PC-9 (cell line): ENCODE measurements around the gene RBMS3. TPM values are rescaled to one million over a fixed set of nuclear protein-coding genes. Genes with fewer than 3 reads are reported as not detected.

Source experiments
- BruUV-seq: library from RNA; stranded (reverse); fragments of 400-500 nt; replicated peaks from 2 replicates; lab custom pipeline; 2021; lab: Mats Ljungman, UMichigan
- CTCF ChIA-PET: fragments of 300-600 bp; sonication (Branson Sonifier 250); formaldehyde crosslinking; loops from one replicate; lab custom pipeline; 2022; ENCODE audit warnings: antibody characterized with exemption; lab: Charles Lee
- POLR2A ChIA-PET: fragments of 300-600 bp; sonication (Branson Sonifier 250); formaldehyde crosslinking; loops from one replicate; lab custom pipeline; 2022; ENCODE audit warnings: antibody characterized with exemption; ENCODE audit not compliant: unreplicated experiment; lab: Charles Lee
- DNase-seq, 2 experiments: peaks; one replicate each; pipeline versions ENCODE4 v3.0.0 to v3.0.0-alpha.2; 2015 to 2022; ENCODE audit warnings: mixed read lengths in 1 of 2
- H2AFZ ChIP-seq: fragments of 200-600 bp; sonication (generic); 2 replicates; pipeline ENCODE4 v1.8.1; 2017; ENCODE audit warnings: antibody characterized with exemption
- H3F3A ChIP-seq: fragments of 200-600 bp; sonication (generic); 2 replicates; pipeline ENCODE4 v1.8.1; 2017; ENCODE audit warnings: antibody characterized with exemption, mild to moderate bottlenecking, low read depth; ENCODE audit not compliant: insufficient read depth
- H3K27ac ChIP-seq: fragments of 200-600 bp; sonication (generic); 2 replicates; pipeline ENCODE4 v1.6.1; 2016; ENCODE audit warnings: mixed run types
- H3K27me3 ChIP-seq: fragments of 200-600 bp; sonication (generic); 2 replicates; pipeline ENCODE4 v1.6.1; 2016; ENCODE audit warnings: low read depth, mixed run types; ENCODE audit not compliant: insufficient read depth
- H3K36me3 ChIP-seq: fragments of 200-600 bp; sonication (generic); 2 replicates; pipeline ENCODE4 v1.6.1; 2016; ENCODE audit warnings: low read depth, mixed run types
- H3K4me1 ChIP-seq: fragments of 200-600 bp; sonication (generic); replicated peaks from 2 replicates; pipeline ENCODE4 v1.6.1; 2016; ENCODE audit warnings: mixed run types; ENCODE audit not compliant: insufficient read depth
- H3K4me2 ChIP-seq: fragments of 200-600 bp; sonication (generic); 2 replicates; pipeline ENCODE4 v1.6.1; 2017; ENCODE audit warnings: mixed run types
- H3K4me3 ChIP-seq: fragments of 200-600 bp; sonication (generic); 2 replicates; pipeline ENCODE4 v1.6.1; 2016; ENCODE audit warnings: mixed run types
- H3K79me2 ChIP-seq: fragments of 200-600 bp; sonication (generic); 2 replicates; pipeline ENCODE4 v1.6.1; 2017; ENCODE audit warnings: low read depth, mixed run types
- H3K9me2 ChIP-seq: fragments of 200-600 bp; sonication (generic); 2 replicates; pipeline ENCODE4 v1.8.1; 2017; ENCODE audit warnings: mild to moderate bottlenecking; ENCODE audit not compliant: insufficient read depth
- H3K9me3 ChIP-seq: fragments of 200-600 bp; sonication (generic); 2 replicates; pipeline ENCODE4 v1.8.1; 2016; ENCODE audit warnings: low read depth; ENCODE audit not compliant: insufficient read depth
- H4K20me1 ChIP-seq: fragments of 200-600 bp; sonication (generic); 2 replicates; pipeline ENCODE4 v1.8.1; 2017; ENCODE audit not compliant: insufficient read depth
- EZH2 ChIP-seq: fragments of 200-600 bp; sonication (generic); IDR thresholded peaks from 2 replicates; pipeline ENCODE4 v1.8.0; 2017; ENCODE audit warnings: antibody characterized with exemption, low read depth
- intact Hi-C: fragments of 100-400 bp; cut with micrococcal nuclease; formaldehyde crosslinking; loops from one replicate; pipeline ENCODE4 v1.10.0; 2022; ENCODE audit not compliant: unreplicated experiment
- total RNA-seq: library from RNA; stranded (reverse); gene quantifications from 2 replicates; pipeline ENCODE4 v1.2.3, GENCODE V29; 2021
- TF ChIP-seq, protein P1 (sequence below): fragments of 200-600 bp; sonication (generic); conservative IDR thresholded peaks from 2 replicates; pipeline ENCODE4 v1.6.1; 2017; ENCODE audit warnings: mixed run types, antibody characterized with exemption, mild to moderate bottlenecking, moderate library complexity

The RBMS3 gene
- total RNA-seq, 1 experiment from 2014 or later = 3.5 TPM

DNA sequence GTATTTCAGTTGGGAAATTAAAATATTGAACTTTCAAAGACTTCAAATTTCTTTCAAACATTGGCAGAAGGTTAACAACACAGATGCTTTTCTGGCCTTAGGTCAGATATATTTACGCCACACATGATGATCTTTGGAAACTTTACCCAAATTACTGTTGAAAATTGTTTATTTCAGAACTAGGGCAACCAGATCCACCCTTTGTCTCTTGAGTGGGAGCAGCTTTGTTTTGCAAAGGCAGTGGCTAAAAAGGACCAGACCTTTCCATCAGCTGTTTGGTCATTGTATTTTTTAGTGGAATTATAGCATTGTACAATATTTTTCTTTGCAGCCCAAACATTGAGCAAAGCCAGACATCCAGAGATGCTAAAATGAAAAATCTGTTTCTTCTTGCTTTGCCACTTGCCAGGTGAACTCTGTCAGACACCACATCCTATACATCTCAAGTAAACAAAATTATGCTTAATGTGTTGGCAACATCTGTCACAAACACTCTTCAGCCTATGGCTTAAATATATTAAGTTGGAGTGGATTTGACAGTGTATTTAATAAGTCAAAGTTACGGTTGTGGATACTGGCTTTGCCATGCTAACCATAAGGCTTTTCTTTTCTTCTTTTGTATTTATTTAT lies 651.9 kb downstream of the RBMS3 start:
- Histone ChIP-seq H3K27me3 (no peaks in the 10 kb centered on the region), H3K79me2 (no peaks in the 10 kb centered on the region), H3F3A (no peaks in the 10 kb centered on the region), H3K27ac (no peak overlapping the region), H3K9me2 (no peaks in the 10 kb centered on the region), H4K20me1 (no peaks in the 10 kb centered on the region), H3K9me3 (no peaks in the 10 kb centered on the region), H3K4me2 (no peak overlapping the region), H3K36me3 (no peaks in the 10 kb centered on the region), H3K4me3 (no peak overlapping the region), H2AFZ (no peak overlapping the region), H3K4me1 (no peaks in the 10 kb centered on the region)
- no TSS peak for BruUV-seq
- no peak for TF ChIP-seq EZH2
- TF ChIP-seq, protein P1, sequence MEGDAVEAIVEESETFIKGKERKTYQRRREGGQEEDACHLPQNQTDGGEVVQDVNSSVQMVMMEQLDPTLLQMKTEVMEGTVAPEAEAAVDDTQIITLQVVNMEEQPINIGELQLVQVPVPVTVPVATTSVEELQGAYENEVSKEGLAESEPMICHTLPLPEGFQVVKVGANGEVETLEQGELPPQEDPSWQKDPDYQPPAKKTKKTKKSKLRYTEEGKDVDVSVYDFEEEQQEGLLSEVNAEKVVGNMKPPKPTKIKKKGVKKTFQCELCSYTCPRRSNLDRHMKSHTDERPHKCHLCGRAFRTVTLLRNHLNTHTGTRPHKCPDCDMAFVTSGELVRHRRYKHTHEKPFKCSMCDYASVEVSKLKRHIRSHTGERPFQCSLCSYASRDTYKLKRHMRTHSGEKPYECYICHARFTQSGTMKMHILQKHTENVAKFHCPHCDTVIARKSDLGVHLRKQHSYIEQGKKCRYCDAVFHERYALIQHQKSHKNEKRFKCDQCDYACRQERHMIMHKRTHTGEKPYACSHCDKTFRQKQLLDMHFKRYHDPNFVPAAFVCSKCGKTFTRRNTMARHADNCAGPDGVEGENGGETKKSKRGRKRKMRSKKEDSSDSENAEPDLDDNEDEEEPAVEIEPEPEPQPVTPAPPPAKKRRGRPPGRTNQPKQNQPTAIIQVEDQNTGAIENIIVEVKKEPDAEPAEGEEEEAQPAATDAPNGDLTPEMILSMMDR = no peak
- intact Hi-C loops = no loop called here
- POLR2A ChIA-PET = no interaction called here
- CTCF ChIA-PET = no interaction called here
- no peak for DNase-seq

DNA sequence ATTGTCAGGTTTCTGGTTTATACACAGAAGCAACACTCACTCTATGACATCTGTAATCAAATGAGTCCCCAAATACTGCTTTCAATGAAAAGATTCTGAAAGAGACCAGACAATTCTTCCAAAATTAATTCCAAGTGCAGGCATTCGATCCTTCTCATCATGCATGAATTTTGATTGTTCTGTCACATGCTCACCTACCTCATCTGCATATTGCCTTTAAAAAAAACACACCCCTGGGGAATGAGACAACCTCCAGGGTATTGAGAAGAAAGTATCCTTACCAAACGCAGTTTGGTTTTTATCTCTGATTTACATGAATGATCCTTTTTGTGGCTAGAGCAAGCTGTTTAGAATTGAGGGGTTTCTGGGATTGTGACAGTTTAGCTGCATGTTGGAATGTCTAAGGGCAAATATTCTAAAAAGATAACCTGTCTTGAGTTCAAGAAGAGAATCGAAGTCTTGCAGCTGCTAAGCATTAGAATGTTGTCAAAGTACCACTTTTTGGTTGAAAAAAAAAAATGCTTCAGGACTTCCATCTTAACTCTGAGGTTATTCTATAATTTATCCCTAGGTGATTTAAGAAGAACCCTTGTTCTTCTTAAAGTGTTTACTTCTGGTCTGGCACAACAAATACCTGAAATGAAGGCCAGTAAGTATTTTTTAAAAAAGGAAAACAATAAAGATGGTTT lies 653.1 kb downstream of the RBMS3 start:
- POLR2A ChIA-PET = no interaction called here
- intact Hi-C loops = no loop called here
- no peaks in the 10 kb centered on the region for H3K4me1 ChIP-seq
- no peaks in the 10 kb centered on the region for H4K20me1 ChIP-seq
- H3K27me3 ChIP-seq = no peaks in the 10 kb centered on the region
- H3K4me2 ChIP-seq = no peak overlapping the region
- H3K9me3 ChIP-seq = no peaks in the 10 kb centered on the region
- H3F3A ChIP-seq = no peaks in the 10 kb centered on the region
- CTCF ChIA-PET = no interaction called here
- no peak overlapping the region for H3K4me3 ChIP-seq
- BruUV-seq = no TSS peak
- no peak for TF ChIP-seq EZH2
- TF ChIP-seq, protein P1 = no peak
- no peak overlapping the region for H2AFZ ChIP-seq
- no peaks in the 10 kb centered on the region for H3K79me2 ChIP-seq
- H3K27ac ChIP-seq = no peak overlapping the region
- no peak for DNase-seq
- no peaks in the 10 kb centered on the region for H3K9me2 ChIP-seq
- no peaks in the 10 kb centered on the region for H3K36me3 ChIP-seq

DNA sequence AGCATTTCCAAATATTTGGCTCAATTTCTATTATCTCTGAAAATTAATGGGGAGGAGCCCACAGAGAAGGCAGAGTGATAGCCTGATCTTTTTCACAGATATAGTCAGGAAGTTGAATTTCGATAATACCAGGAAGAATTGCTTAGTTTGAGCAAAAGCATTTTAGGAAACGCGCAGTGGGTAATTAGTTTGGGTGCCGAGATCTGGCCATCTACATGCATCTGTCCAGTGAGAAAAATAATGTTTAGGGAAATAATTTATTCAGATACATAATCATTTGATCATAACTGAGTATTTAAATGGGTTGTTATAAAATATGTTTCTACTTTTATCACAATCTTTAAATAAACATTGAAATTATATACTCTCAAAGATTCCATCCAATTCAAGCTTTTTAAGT lies 653.9 kb downstream of the RBMS3 start:
- no peak overlapping the region for H2AFZ ChIP-seq
- H3K9me3 ChIP-seq = no peaks in the 10 kb centered on the region
- no peaks in the 10 kb centered on the region for H4K20me1 ChIP-seq
- no peak overlapping the region for H3K4me2 ChIP-seq
- no peak overlapping the region for H3K4me3 ChIP-seq
- TF ChIP-seq, protein P1 = no peak
- TF ChIP-seq EZH2 = no peak
- H3F3A ChIP-seq = no peaks in the 10 kb centered on the region
- ChIA-PET CTCF (no interaction called here), POLR2A (no interaction called here)
- intact Hi-C loops = no loop called here
- no peaks in the 10 kb centered on the region for H3K36me3 ChIP-seq
- no peaks in the 10 kb centered on the region for H3K27me3 ChIP-seq
- no TSS peak for BruUV-seq
- H3K79me2 ChIP-seq = no peaks in the 10 kb centered on the region
- H3K4me1 ChIP-seq = no peaks in the 10 kb centered on the region
- H3K27ac ChIP-seq = no peak overlapping the region
- no peaks in the 10 kb centered on the region for H3K9me2 ChIP-seq
- no peak for DNase-seq
